ENCODE measurements around the gene TRIM47.
A peak's percentile ranks its signal among the peaks of the same experiment; 100 is the strongest.

Gene TRIM47

DNA sequence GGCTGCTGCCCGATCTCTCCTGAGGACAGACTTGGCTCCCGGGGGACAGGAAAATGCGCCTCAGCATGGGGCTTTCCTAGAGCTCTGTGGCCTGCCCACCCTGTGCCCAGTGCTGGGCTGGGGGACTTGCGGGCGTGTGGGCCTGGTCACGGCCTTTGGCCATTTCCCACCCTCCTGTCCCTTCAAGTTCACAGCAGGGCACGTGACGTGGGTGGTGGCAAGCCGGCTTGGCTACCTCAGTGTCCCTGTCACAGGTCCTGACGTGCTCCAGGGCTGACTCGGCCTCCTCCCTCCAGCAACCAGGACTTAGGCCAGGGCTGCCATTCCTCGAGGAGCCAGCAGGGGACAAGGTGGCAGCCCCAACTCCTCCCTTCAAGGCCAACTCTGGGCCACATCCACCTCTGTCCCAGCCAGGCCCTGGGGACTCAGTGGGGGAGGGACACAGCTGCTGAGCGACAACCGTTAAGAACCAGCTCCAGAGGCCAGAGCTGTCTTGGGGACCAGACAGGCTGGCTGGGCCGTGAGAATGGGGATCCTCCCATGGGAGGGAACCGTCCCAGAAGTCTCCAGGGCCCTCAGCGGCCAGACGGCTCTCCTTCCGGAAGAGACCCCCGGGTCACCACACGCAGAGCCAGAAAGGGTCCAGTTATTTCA is 33.2 kb downstream of the TRIM47 start:
- peak; percentile 44 for DNase-seq

DNA sequence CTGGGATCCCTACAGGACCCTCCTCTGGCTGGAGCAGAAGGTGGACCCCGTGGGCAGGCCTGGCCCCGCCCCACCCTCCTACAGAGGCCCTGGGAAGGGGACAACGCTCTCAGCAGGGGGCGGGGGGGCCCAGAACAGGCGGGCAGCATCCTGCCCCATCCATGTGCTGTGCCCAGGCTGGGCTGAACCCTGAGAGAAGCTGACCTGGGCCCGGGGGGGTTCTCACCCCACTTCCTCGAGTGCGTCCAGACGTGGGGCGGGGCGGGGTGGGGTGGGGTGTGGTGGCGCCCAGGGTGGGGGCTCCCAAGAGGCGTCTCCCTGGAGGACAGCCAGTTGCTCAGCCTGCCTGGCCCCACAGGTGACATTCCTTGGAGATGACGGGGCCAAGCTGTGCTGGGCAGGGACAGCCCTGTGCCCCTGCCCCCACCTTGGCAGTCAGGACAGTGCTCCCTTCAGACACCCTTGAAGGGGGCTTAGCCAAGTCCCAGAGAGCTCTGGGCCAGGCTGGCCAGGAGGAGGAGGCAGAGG is 33.8 kb downstream of the TRIM47 start:
- no peak for DNase-seq

DNA sequence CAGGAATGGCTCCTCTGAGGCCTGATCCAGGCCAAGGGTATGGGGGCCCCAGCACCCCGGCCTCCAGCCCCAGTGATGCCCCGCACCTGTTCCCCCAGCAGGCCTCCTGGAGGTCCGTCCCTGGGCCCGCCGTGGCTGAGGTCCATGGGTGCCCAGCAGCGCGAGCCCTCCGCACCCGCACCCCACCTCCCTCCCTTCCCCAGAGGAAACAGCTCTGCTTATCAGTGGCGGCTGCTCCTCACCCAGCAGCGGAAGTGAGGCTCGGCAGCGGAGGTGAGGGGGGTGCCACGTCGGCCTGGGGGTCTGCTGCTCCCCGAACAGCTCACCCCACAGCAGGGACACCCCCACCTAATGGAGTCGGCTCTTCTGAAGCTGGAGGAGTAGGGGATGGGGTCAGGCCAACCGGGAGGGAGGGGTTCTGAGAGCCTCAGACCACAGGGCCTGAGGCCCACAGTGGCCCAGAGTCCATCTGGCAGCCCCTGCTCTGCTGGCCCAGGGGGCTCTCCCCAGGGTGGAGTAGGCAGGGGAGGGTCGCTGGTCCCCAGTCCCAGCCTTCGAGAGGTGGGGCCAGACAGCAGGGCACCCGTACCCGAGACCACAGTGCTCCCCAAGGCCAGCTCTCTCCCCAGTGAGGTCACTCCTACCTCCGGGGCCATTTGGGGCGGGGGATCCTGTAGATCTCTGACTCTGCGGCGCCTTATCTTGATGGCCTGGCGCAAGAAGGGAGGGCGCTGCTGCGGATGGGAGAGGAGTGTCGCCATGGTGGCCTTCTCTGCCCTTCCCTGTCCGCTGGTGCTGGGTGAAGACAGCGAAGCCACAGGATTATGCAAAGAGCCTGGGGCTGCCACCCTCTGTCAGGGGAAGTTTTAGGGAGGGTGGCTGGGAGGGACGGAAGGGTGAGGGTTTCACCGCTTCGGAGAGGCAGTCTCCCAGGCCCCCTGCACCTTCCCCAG is 34.5 kb downstream of the TRIM47 start, which contains the start of gene UNC13D:
UNC13D (minus strand) TSS at position 828 of the 953 bp plus-strand sequence; CDS start at position 761, 67 bp downstream.
- DNase-seq, result no peak

DNA sequence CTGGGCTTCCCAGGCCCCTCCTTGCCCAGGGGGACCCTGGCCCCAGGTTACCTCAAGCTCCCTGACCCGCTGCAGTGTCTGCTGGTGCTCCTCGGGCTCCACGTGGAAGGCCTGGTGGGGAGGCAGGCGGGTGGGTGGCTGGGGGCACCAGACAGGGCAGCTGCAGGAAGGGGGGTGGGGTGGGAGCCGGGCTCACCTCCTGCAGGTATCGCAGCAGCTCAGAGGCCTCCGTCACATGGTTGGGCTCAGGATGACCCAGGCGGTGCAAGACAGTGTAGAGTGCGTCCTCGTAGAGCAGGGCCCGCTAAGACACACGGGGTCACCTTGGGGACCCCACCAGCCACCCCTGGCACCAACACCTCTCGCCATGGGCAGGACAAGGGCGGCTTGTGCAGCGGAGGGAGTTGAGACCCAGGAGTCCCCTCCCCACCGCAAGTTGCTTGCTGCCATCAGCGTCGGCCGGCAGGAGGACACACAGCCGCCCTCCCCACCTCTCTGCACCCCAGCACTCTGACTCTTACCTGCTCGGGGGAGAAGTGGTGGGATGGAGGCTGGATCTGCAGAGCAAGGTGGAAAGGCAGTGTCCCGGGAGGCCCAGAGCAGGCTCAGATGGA is 35.3 kb downstream of the TRIM47 start:
- DNase-seq, result no peak

DNA sequence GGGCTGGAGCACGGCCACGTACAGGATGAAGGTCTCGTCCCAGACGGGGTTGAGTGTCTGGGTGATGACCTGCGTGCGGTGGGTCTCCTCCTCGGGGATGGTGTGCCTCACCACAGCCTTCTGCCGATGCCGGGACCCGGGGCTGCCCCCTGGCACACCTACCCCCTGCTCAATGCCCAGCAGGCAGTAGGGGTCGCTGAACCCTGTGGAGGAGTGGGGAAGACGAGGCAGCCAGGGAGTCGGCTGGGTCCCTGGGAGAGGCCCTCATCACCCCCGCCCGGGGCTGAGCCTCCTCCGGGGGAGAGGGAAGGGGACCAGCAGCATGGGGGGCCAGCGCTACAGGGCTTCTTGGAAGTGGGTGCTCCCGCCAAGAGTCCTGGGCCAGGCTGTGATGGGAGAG is 36.0 kb downstream of the TRIM47 start:
- no peak for DNase-seq

DNA sequence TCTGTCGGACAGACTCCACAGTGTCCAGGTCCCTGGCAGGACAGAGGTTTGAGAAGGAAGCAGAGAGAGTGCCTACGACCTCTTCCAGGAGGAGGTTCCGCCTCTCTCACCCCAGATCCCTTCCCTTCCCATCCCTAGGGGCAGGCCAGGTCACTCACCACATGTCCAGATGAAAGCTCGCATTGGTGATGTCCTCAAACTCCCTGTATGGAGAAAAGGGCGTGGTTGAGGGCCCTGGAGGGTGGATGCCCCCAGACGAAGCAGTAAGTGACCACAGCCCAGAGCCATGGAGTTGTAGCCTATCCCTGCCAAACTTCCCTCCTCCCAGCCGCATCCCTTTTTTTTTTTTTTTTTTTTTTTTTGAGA is 37.6 kb downstream of the TRIM47 start:
- no peak for DNase-seq

DNA sequence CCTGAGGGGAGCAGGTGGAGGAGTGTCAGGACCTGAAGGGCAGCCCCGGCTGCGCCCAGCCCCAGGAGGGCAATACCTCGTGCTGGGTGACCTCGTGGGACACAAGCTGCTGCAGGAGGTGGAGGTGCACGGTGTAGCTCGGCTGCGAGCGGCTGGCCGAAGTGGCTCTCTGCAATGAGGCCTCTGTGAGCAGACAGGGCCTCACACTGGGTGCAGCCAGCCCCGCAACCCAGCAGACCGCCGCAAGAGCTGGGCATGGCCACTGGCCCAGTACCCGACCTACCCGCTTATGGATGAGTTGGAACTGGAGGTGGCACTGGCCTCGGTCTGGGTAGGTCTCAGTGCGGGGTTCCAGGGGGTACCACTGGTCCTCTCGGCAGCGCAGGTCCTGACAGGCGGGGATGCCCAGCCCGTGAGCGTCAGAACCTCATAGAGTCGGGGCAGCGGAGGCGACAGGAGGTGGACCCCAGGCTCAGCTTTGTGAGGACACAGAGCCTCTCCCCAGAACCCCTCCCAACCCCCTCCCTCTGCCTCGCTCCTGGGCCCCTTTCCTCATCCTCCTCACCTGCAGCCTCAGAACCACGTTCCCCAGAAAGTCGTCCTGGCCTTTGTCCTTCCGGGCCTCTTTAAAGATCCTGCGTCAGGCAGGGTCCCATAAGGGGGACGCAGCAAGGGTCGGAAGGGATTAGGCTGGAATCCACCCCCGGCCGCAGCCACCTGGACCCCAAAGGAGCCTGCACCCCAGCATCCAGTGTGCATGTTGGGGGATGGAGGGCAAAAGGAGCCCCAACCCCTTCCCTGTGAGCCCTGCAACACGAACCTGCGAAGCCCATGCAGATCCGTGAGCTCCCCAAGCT is 38.2 kb downstream of the TRIM47 start:
- no peak for DNase-seq

DNA sequence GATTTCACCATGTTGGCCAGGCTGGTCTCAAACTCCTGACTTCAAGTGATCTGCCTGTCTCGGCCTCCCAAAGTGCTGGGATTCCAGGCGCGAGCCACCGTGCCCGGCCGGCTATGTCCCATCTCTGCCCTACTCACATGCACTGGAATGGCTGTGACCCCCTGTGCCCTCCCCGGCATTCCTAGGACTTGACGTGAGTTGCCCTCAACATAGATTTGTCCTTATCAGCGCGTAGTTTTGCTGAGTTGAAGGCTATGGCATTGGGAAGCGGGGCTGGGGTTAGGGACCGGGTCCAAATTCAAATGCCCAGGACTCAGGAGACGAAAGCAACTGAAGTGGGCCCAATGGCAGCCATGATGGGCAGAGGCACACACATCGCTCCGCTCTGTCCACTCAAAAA is 40.0 kb downstream of the TRIM47 start:
- DNase-seq, result no peak

DNA sequence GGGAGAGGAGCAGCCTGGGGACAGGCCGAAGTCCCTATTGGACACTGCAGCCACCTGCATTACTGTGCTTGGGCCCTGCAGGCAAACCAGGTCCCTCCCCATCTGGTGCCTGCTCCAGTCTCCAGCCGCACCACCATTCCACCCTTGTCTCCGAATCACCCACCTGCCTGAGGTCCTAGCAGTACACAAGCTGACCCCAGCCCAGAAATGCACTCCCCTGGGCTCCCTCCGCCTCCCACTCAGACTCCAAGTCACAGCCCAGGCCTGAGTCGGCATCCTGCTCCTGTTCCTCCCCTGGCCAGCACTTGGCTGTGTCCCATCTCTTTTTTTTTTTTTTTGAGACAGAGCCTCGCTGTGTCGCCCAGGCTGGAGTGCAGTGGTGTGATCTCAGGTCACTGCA is 40.5 kb downstream of the TRIM47 start:
- DNase-seq, result no peak

DNA sequence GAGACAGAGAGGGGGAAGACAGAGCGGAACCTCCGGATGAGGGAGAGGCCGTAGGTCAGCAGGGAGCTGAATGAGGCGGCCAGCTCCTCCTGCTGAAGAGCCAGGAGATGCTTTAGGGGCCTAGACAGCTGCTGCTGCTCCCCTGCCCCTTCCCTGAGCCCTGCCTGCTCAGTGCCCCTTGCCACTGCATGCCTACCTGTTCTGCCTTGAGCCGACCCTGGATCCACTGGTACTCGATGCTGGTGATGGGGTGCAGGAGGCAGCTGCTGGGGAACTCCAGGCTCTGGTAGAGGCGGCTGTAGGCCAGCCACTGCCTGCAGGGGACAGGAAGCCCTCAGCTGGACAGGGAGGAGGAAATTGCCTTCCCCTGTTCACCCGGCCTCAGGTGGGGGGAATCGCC is 41.8 kb downstream of the TRIM47 start:
- no peak for DNase-seq

DNA sequence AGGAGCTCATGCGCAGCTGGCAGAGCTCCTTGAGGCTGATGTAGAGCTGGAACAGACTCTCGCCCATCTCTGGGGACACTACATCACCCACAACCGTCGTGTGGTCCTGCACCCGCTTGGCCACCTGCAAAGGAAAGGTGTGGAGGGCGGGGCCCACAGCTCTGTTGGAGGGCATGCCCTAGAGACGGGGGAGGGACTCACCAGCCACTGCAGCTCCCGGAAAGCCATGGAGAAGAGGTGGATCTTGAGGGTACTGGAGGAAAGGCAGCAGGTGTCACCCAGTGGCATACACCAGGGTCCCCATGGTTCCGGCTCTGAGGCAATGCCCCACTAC is 42.8 kb downstream of the TRIM47 start:
- no peak for DNase-seq

DNA sequence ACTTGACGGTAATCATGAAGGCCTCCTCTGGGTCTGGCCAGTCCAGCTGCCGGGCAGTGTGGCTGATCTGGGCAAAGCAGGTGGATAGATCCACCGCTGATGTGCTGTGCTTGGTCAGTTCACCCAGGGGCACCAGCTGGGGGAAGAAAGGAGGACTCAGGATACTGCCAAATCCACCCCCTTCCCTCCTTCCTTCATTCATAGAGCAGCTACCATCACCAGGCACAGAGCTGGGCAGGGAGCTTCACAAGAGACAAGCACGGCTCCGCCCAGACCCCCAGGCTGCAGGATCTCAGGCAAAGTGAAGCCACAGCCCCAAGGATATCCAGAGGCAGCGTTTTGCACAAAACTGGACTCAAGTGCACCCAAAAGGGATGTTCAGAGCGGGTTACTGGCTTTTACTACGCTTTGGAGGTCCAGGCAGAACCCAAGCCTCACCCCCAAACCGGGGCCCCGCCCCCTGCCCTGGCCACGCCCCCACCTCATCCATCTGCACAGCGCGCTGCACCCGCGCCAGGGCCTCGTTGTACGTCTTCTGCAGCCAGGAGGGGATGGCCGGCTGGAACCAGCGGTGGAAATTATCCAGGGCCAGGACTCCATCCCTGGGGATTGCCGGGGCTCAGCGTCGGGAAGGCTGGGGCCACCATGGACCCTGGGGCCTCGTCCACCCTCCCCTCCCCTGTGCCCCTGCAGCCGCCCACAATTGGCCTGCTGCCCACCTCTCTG is 43.3 kb downstream of the TRIM47 start:
- no peak for DNase-seq

DNA sequence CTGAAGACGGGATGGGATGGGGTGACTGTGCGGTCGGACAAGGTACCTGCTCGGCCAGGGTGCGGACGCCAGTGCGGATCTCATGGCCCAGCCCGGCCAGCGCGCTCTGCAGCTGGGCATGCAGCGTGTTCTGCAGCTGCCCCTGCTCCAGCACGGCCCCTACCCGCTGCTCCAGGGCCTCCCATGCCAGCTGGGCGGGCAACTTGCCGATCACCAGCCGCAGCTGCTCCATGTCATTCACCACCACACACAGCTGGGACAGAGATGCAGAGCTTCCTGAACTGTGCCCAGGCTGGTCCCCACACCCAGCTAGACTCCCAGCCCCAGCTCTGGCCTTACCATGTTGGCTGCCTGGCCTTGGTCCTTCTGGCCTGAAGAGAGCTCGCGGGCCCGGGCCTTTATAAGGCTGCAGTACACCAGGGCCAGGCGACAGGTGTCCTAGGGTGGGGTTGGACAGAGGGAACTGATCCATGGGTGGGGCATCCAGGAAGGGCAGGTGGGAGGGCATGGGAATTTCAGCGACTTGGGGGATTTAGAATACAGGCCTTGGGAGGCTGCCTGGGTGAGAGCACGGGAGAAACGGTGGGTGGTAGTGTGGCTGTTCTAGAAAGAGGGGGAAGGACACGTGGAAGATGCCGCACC is 44.0 kb downstream of the TRIM47 start:
- no peak for DNase-seq

DNA sequence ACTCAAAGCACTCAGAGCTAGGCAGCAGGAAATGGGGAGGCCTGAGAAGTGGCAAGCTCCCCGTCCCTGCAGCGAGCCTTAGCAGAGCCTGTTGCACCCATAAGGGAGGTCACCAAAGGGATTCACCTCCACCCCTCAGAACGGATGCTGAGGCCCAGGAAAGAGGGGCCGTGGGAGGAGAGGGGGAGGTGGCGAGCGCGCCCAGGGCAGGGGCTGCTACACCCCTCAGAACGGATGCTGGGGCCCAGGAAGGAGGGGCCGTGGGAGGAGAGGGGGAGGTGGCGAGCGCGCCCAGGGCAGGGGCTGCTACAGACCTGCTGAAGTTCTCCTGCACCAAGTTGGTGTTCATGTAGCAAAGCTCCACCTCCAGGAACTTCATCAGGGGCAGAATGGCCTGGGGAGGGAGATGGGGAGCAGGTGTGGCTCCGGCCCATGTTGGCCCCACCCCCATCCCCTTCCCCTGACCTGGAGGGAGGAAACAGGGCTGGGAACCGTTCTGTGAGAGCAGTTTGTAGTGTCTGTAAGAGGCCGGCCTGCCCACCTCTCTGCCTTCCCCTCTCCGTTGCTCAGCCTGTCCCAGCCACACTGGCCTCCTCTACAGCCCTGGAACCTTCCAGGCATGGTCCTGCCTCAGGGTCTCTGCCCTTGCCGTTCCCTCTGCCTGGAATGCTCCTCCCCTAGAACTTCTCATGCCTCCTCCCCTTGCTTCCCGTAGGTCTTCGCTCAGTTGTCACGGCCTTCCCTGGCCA is 45.6 kb downstream of the TRIM47 start:
- DNase-seq, result no peak

DNA sequence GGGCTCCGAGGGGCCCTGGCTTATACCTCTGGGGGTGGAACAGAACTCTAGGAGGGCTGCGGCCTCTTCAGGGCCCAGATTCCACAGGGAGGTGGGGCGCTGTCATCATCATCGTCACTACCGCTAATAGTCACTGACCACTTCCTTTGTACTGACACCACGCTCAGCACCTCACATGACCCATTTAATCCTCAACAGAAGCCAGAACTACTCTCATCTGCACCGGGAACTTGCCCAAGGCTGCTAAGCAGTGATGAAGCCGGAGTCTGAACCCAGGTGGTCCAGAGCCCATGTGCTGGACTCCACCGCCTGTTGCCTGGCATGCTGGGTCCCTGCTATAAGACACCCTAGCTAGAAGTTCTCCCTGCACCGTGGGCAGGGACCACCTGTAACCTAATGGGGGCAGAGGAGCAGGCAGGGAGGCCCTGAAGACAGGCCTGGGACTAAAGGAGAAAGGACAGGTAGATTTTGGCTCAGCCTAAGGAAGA is 46.2 kb downstream of the TRIM47 start:
- no peak for DNase-seq

DNA sequence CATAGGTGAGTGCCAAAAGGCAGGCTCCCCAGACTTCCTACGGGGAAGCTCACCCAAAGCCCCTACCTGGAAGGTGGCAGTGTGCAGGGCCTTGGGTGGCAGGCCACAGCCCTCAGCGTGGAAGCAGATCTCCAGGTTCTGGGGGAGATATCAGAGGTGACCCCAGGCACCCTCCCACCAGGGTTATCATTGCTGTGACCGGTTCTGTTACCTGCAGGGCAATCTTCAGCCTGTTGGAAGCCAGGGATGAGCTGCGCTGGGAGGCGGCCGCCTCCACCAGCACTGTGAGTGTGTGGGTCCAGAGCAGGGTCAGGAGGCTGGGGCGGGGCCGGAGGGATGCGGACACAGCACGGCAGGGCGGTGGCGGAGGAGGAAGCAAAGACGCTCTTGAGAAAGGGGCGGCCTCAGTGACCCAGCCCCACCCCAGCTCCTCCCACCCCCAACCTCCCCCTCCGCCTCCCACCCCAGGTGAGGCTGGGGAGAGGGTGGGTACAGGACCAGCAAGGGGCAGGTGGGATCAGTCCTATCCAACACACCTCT is 47.3 kb downstream of the TRIM47 start:
- no peak for DNase-seq

DNA sequence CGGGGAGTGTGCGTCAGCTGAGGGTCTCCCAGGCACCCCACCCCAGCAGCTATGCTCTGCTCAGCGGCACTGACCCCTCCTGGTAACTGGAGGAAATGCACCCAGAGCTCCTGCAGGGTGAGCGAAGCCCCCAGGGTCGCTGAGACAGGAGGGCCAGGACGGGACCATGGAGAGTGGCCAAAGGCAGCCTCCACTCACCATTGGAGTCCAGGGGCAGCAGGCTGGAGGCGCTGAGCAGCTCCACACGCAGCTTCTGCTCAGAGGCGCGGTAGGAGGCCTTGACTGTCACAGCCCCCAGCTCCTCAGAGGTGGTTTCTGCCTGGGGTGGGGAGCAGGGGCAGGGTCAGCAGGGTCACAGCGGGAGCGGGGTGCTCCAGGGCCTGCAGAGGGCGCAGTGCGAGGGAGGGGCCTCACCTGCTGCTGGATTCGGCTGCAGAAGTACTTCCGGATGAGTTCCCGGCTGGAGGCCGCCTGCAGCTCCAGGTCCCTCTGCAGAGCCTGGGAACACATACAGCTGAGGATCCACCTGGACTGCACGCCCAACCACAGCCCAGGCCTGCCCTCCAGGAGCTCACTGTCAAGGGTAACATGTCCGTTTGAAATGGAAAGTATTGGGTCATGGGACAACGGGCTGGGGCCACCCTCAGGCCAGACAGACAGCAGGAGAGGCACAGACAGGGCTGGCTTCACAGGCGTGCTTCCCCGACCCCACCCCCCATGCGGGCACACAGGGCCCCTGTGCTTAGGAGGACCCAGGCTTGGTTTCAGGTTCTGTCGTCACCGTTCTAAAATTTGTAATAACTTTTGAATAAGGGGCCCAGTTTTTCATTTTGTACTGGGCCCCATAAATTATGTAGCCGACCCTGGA is 48.0 kb downstream of the TRIM47 start:
- DNase-seq, result no peak

DNA sequence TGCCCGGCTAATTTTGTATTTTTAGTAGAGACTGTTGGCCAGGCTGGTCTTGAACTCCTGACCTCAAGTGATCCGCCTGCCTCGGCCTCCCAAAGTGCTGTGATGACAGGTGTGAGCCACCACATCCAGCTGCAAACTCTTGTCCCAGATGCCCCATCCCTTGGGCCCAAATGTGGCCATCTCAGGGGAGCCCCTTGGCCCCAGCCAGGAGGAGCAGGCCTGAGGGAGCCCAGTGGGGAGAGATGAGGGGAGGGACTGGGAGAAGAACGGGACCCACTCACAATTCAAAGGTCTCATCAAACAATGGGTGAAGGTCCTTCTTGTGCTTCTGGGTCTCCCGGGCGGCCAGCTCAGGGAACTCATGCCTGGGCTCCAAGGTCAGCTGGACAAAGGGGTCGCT is 48.6 kb downstream of the TRIM47 start:
- DNase-seq, result no peak

DNA sequence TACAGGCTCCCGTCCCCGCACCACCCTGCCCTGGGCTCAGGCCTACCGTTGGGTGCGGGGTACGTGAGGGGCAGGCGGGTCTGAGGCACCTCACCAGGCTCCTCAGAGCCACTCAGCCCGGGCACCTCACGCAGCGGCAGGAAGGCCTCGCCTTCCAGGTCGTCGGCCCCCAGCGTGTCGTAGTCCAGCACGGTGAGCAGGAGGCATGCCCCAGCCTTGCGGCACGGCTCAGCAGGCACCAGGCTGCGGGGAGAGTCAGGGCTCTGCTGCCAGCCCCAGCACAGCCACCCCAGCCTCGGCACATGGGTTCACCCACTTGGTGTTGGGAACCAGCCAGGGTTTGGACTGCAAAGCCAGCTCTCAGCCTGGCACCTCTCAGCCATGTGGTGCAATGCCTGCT is 49.6 kb downstream of the TRIM47 start:
- no peak for DNase-seq
